22Rv1 (cell line): Measurements from ENCODE around the gene ZNF554.

ENCODE experiments used
- ZFX ChIP-seq: fragments of 450-650 bp; IDR thresholded peaks from 2 replicates; pipeline ENCODE4 v1.6.1; 2017; ENCODE audit warnings: antibody characterized with exemption, borderline replicate concordance
- TF ChIP-seq, protein P1 (sequence below): fragments of 450-650 bp; IDR thresholded peaks from 2 replicates; pipeline ENCODE4 v1.5.1; 2017; ENCODE audit warnings: mild to moderate bottlenecking

DNA sequence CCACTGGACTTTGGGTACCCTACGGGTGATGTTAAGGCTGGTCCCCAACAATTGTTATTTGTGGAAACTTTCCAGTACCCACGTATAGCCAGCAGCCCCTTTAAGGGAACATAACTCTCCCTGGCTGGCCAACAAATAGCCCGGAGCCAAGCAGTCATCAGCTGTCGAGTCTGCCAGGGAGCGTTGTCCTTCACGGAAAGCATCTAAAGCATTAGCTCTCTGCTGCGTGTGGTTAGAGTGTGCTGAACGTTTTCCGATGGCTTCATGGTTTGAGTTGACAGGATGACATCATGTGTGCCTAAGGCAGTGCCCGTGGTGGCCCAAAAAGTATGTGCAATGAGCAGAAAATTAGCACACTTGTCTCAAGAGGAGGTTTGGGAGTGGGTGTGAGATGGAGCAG lies 44.1 kb downstream of the ZNF554 start:
- TF ChIP-seq, protein P1, sequence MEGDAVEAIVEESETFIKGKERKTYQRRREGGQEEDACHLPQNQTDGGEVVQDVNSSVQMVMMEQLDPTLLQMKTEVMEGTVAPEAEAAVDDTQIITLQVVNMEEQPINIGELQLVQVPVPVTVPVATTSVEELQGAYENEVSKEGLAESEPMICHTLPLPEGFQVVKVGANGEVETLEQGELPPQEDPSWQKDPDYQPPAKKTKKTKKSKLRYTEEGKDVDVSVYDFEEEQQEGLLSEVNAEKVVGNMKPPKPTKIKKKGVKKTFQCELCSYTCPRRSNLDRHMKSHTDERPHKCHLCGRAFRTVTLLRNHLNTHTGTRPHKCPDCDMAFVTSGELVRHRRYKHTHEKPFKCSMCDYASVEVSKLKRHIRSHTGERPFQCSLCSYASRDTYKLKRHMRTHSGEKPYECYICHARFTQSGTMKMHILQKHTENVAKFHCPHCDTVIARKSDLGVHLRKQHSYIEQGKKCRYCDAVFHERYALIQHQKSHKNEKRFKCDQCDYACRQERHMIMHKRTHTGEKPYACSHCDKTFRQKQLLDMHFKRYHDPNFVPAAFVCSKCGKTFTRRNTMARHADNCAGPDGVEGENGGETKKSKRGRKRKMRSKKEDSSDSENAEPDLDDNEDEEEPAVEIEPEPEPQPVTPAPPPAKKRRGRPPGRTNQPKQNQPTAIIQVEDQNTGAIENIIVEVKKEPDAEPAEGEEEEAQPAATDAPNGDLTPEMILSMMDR = no peak
- TF ChIP-seq ZFX = no peak
